CD4-positive, alpha-beta T cell treated with Interleukin-15 for 4 hours (primary cell): ENCODE measurements around the gene PITPNM2.

Source experiments
- DNase-seq: peaks from one replicate; pipeline ENCODE4 v3.0.0-alpha.2; 2020; ENCODE audit warnings: low spot score

PITPNM2 gene

DNA sequence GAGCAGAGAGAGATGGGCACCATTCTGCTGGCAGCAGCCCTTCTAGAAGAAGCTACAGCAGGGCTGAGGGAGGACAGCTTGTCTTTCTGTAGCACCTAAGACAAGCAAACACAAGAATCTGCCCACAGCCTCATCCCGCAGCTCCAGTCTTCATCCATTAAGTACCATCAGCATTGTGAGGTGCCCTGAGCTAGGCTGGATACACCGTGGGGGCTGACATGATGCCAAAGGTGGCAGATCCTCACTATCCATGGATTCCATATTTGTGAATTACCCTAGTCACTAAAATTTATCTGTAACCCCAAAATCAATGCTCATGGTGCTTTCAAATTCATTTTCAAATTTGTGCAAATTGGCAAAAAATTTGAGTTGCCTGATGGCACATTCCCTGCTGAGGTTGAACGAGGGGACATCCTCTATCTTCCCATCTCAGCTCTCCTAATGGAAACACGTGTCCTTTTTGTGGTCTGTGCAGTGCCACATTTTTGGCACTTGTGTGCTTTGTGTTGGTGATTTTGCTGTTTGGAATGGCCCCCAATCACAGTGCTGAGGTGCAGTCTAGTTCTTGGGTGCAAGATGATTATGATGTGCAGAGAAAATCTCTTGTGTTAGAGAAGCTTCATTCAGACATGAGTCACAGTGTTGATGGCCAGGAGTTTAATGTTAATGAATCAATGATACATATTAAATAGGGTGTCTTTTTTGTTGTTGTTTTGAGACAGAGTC lies 7.0 kb downstream of the PITPNM2 start:
- no peak for DNase-seq

- DNase-seq, result no peak
Measured at GRCh38 chr12:123142921-123143735, 7.8 kb downstream of the PITPNM2 start.

GRCh38 chr12:123142518-123142840 lies 8.4 kb downstream of the PITPNM2 start:
- no peak for DNase-seq

- DNase-seq, result no peak
Measured at GRCh38 chr12:123141615-123142517, 9.0 kb downstream of the PITPNM2 start.

GRCh38 chr12:123140676-123141614 lies 9.9 kb downstream of the PITPNM2 start:
- DNase-seq, result no peak

- no peak for DNase-seq
Measured at GRCh38 chr12:123139926-123140675, 10.8 kb downstream of the PITPNM2 start.

DNA sequence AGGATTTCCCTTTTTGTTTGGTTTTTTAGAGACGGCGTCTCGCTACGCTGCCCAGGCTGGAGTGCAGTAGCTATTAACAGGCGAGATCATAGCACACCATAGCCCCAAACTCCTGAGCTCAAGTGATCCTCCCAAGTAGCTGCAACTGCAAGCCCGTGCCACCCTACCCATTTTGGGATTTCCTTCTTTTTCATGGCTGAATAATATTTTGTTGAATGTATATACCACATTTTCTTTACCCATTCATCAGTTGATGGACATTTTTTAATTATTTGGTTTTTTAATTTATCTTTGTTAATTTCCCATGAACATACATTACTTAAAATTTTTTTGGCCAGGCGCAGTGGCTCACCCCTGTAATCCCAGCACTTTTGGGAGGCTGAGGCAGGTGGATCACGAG lies 15.2 kb downstream of the PITPNM2 start:
- no peak for DNase-seq

GRCh38 chr12:123134826-123135225 lies 16.1 kb downstream of the PITPNM2 start:
- DNase-seq, result no peak

- no peak for DNase-seq
Measured at GRCh38 chr12:123134271-123134671, 16.6 kb downstream of the PITPNM2 start.

GRCh38 chr12:123133701-123134100 lies 17.2 kb downstream of the PITPNM2 start:
- DNase-seq, result no peak

- no peak for DNase-seq
Measured at GRCh38 chr12:123132951-123133619, 17.8 kb downstream of the PITPNM2 start.

GRCh38 chr12:123131879-123132402 lies 18.9 kb downstream of the PITPNM2 start:
- peak; percentile 35 for DNase-seq

DNA sequence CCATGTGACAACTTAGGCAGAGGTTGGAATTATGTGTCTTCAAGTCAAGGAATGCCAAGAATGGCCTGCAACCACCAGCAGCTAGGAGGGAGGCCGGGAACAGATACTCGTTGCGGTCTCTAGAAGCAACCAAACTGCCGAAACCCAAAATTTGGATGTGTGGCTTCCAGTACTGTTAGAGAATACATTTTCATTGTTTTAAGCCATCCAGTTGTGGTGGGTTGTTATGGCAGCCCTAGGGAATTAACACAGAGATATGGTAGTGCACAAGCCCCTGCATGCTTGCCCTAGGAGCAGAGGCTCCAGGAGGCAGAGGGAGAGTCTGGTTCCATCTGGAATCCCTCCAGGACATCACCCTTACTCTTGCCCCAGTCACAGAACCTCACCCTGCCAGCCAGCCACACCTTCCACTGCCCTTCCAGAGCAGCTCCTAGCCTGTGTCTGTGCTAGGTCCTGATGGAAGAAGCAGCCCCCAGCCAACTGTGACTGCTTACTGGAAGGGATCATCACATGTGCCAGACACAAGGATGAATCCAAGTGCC lies 19.5 kb downstream of the PITPNM2 start:
- DNase-seq, result no peak

DNA sequence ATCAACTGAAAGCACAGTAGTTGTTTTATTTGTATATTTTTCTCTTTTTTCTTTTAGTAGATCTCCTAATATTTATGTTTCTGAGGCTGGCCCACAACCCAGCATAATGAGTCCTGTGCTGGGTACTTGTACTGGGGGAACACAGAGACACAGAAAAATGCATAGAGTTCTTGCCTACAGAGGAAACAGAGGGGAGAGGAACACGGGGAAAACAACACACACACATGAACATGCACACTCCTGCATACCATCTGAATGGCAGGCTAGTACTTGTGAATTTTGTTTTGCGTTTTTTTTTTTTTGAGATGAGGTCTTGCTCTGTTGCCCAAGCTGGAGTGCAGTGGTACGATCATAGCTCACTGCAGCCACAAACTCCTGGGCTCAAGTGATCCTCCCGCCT lies 21.3 kb downstream of the PITPNM2 start:
- no peak for DNase-seq

GRCh38 chr12:123127182-123127495 lies 23.8 kb downstream of the PITPNM2 start:
- no peak for DNase-seq

DNA sequence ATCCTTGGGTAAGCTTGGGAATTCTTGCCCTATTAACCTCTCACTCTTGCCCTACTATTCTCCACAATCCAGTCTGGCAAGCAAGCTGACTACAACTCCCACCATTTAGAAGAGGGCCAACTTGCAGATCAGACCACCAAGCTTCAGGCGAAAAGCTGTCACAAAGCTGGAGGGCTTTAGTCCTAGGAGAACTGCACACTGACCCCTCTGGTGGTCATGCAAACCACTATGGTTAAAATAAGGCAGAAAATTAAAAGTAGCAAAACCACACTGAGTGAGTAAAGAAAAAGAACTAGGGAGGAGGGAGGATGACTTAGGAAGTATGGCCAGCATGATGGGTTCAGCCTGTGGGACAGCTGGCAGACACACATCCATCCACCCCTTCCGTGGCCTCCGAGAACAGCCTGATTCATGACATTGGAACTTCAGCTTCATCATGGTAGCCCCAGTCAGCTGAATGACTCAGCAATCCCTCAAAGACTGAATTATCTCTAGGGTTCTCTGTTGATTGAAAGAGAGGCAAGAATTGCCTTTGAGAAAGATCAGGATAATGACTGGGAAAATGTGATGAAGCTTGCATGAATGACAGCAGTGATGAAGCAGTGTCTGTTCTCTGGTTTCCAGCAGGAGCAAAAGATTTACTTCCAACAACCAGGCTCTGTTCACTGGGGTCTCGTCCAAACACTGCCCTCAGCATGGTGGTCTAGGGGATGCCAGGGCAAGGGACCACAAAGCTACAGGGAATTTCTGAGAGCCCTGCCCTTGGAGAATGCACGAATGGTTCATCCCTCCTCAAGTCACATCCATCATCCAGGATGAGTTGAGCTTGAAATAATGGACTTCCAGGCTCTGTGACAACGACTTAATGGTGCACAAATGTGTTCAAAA lies 24.4 kb downstream of the PITPNM2 start:
- no peak for DNase-seq

DNA sequence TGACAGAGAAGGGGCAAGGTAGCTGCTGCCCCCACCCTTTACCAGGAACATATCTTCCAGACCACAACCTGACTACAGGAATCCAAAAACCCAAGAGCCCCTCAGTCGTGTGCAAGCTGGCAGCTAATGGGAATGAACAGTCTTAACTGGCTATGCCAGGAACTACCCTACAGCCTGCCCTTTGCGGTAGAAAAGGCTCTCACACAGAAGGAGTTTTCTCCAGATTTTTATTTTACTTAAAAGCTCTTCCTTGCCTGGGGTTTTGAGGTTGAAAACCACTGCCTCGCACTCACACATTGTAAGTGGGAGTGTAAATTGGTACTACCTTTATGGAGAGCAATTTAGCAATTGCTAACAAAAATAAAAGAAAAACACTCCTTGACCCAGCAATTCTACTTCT lies 28.3 kb downstream of the PITPNM2 start:
- DNase-seq, result no peak

GRCh38 chr12:123121670-123122069 lies 29.2 kb downstream of the PITPNM2 start:
- no peak for DNase-seq
